Nucleus accumbens (tissue), 56 donors: ENCODE results near the gene C6orf62.
"Not testable (repeated sequence)": the region's sequence is repeated elsewhere in the genome, so short reads cannot be mapped to it uniquely, and the experiment has no call there.

Experiments
- DNase-seq, 56 donors: peaks; one replicate each; lab custom pipeline; 2025; lab: John Stamatoyannopoulos, UW

C6orf62 gene

DNA sequence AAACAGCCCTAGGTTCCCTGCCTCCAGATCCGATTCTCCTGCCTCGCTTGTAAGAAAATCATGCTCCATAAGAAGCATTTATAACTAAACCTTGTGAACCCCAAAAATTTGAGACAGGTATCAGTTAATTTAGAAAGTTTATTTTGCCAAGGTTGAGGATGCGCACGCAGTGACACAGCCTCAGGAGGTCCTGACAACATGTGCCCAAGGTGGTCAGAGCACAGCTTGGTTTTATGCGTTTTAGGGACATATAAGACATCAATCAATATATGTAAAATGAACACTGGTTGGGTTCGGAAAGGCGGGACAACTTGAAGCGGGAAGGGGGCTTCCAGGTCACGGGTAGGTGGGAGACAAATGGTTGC lies 50.0 kb downstream of the C6orf62 start:
- DNase-seq = no peak

DNA sequence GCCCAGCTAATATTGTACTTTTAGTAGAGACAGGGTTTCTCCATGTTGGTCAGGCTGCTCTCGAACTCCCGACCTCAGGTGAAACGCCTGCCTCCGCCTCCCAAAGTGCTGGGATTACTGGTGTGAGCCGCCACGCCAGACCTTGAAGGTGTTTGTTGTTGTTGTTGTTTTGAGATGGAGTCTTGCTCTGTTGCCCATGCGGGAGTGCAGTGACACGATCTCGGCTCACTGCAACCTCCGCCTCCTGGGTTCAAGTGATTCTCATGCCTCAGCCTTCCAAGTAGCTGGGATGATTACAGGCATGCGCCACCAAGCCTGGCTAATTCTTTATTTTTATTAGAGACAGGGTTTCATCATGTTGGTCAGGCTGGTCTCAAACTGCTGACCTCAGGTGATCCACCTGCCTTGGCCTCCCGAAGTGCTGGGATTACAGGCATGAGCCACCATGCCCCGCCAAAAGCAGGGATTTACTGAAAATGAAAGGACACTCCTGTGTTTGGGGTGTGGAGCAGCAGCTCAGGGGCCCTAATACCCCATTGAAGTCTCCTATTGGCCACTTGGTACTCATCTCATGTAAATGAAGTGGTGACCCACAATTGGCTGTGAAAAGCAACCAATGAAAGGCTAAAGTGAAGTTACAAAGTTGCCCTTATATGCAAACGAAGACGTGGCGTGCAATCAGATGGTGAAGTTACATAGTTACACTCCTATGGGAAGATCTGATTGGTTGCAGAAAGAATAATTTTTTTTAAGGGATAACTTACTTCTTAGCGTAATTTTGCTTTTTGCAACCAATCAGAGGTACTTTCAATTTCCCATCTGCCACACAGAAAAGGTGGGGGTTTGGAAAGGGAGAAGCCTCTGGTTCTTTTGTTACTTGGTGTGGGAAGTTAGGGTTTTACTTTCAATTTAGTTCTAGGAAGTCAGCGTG lies 50.6 kb downstream of the C6orf62 start:
- DNase-seq = not testable (repeated sequence)

GRCh38 chr6:24667378-24667803 lies 51.6 kb downstream of the C6orf62 start:
- no peak for DNase-seq

GRCh38 chr6:24666641-24667377 lies 52.1 kb downstream of the C6orf62 start, which contains the start of the genes ACOT13 and TDP2:
TSS of gene ACOT13 (plus strand) at chr6:24667077. CDS start at chr6:24667264, 187 bp downstream.
TSS of gene TDP2 (minus strand) at chr6:24666899. CDS start at chr6:24666862, 37 bp downstream.
- DNase-seq = peak in 55 of 56 donors; percentile 56 to 97 (median 91)

GRCh38 chr6:24666097-24666640 lies 52.8 kb downstream of the C6orf62 start:
- peak in 31 of 56 donors; percentile 11 to 77 (median 57) for DNase-seq

GRCh38 chr6:24664046-24664987 lies 54.6 kb downstream of the C6orf62 start:
- DNase-seq = no peak

- no peak for DNase-seq
Observed at GRCh38 chr6:24663189-24663588, 55.8 kb downstream of the C6orf62 start.

- DNase-seq = no peak
Observed at GRCh38 chr6:24662236-24662635, 56.7 kb downstream of the C6orf62 start.

DNA sequence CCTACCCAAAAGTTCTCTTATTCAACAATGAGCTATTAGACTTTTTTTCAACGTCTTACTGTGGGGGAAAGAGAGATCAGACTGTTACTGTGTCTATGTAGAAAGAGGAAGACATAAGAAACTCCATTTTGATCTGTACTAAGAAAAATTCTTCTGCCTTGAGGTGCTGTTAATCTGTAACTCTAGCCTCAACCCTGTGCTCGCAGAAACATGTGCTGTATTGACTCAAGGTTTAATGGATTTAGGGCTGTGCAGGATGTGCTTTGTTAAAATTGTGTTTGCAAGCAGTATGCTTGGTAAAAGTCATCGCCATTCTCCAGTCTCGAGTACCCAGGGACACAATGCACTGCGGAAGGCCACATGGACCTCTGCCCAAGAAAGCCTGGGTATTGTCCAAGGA lies 57.2 kb downstream of the C6orf62 start:
- not testable (repeated sequence) for DNase-seq

GRCh38 chr6:24660105-24660504 lies 58.8 kb downstream of the C6orf62 start:
- DNase-seq = no peak

GRCh38 chr6:24659561-24659960 lies 59.4 kb downstream of the C6orf62 start:
- no peak for DNase-seq

GRCh38 chr6:24658573-24659560 lies 60.1 kb downstream of the C6orf62 start:
- no peak for DNase-seq

DNA sequence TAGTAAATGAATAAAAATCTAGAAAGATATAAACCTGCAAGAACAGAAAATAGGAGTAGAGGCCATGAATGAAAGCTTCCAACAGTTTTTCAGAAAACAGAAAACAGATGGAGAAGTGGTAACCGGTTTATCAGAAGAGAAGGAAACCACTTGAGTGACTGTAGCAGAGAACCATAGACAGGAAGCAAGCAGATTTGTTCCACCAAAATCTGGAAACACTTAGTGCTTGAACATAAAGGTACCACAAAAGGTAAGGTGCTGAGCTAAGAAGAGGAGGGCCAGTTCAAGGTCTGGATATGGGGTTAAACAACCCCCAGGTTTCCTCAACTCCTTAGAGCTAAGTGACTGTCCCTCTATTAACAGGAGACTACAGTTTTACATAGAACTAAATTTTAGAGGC lies 63.7 kb downstream of the C6orf62 start:
- DNase-seq = no peak
